Measurements from ENCODE around the gene OR5AR1.
"Not testable (repeated sequence)": the region's sequence is repeated elsewhere in the genome, so short reads cannot be mapped to it uniquely, and the experiment has no call there.

The OR5AR1 gene
- total RNA-seq: 0 to 0.09 (median 0) reads per million in 4 experiments

DNA sequence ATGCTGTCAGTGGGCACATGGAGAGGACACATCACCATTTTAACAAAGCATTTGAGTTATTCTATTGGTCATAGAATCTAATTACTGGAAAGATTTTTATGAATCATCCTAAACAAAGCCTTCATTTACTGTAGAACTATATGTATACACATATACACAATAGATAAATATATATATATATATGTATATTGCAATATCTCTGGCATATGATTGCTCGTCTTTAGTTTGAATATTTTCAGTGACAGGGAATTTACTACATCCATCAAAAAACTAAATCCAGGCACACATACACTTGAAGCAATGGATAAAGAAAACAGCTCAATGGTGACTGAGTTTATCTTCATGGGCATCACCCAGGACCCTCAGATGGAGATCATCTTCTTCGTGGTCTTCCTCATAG, at the start of gene OR5AR1:
Gene OR5AR1 (plus strand): TSS at position 301 of the 400 bp plus-strand sequence. CDS start 0 bp downstream, at position 301.
- DNase-seq: no peak

- no peak for DNase-seq
These were observed 38.8 kb upstream of the OR5AR1 start for GRCh38 chr11:56624661-56625110.

GRCh38 chr11:56625946-56626345, 37.5 kb upstream of the OR5AR1 start:
- DNase-seq: no peak

GRCh38 chr11:56632329-56632728, 31.2 kb upstream of the OR5AR1 start:
- no peak for DNase-seq

GRCh38 chr11:56636861-56637260, 26.6 kb upstream of the OR5AR1 start:
- DNase-seq: no peak

DNA sequence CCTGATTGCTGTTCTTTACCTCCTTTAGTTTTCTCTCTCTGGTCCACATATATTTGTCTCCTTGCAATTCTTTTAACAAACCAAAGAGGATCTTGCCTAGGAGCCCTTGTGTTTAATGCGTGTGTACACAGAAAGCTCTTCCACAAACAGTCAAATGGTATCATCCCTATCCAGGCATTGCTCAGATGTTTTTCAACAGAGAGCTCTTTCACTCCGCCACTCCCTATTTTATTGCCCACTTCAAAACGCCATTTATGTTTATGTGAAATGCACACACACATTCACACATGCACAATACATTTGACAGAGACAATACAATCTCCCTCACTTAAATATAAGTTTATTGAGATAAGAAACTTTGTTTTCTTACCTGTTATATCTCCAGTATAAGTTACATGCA, 26.0 kb upstream of the OR5AR1 start:
- no peak for DNase-seq

- DNase-seq: no peak
These were observed 21.1 kb upstream of the OR5AR1 start, which contains the start of gene OR5AP2 for GRCh38 chr11:56642339-56642738. OR5AP2 (minus strand) TSS chr11:56642439; CDS start chr11:56642439, 0 bp downstream.

- DNase-seq: no peak
These were observed 3.7 kb upstream of the OR5AR1 start for GRCh38 chr11:56659755-56660154.

- DNase-seq: no peak
These were observed 7.5 kb downstream of the OR5AR1 start for GRCh38 chr11:56670984-56671383.

- no peak for DNase-seq
These were observed 25.1 kb downstream of the OR5AR1 start for GRCh38 chr11:56688554-56689100.

- not testable (repeated sequence) for DNase-seq
These were observed 27.7 kb downstream of the OR5AR1 start for GRCh38 chr11:56691179-56691578.

- no peak for DNase-seq
These were observed 29.9 kb downstream of the OR5AR1 start for GRCh38 chr11:56693428-56693827.

DNA sequence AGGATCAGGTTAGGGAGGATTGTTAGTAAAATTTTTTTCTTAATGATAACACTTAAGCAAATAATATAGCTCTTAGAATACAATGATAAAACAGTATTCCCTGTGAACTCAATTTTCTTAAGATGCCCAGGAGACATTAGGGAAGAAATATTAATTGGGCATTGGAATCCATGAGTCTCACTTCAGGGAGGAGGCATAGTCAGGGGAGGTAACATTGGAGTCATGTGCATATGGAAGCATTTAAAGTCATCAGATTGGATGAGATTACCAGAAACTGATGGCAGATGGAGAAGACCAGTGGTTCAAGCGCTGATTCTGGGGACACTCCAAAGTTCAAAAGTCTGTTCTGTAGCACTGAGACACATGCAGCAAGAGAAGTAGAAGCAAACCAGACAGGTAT, 35.3 kb downstream of the OR5AR1 start, which contains the start of gene OR9G1:
Gene OR9G1 (plus strand): TSS at position 301 of the 400 bp plus-strand sequence. CDS start 1,293 bp downstream, outside the sequence.
- DNase-seq: no peak

DNA sequence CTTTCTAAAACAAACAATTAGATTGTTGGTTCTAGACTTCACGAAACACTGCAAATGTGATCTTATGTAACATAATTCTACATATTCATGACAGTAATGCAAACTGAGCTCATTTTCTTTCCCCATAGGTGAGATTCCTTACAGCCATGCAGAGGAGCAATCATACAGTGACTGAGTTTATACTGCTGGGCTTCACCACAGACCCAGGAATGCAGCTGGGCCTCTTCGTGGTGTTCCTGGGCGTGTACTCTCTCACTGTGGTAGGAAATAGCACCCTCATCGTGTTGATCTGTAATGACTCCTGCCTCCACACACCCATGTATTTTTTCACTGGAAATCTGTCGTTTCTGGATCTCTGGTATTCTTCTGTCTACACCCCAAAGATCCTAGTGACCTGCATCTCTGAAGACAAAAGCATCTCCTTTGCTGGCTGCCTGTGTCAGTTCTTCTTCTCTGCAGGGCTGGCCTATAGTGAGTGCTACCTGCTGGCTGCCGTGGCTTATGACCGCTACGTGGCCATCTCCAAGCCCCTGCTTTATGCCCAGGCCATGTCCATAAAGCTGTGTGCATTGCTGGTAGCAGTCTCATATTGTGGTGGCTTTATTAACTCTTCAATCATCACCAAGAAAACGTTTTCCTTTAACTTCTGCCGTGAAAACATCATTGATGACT, 36.9 kb downstream of the OR5AR1 start:
- no peak for DNase-seq

GRCh38 chr11:56700914-56701485, 37.5 kb downstream of the OR5AR1 start:
- DNase-seq: no peak

DNA sequence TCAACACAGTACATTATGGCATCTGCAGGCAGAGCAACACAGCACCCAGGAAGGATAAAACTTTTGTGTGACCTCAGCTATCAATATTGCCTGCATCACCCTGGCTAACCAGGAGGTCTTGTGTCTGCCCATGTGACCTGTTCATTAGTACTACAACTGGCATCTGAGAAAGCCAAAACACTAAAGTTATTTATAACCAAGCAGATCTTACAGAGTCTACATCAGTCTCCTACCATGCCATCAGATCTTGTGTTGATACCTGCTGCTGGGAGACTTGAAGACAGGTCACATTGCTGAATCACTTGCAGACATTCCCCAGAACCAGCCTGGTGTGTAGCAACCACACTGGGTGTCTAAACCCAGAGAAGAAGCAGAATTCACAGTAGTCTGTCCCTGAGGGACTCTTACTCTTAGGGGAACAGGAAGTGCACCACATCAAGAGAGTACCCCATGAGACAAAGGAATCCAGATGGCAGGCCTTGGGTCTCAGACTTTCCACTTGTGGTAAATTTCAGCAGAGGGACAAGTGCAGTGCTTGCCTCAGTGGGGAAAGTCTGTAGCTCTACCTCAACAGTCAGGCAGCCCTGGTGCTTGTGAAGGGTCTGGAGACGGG, 42.4 kb downstream of the OR5AR1 start:
- DNase-seq: no peak

- no peak for DNase-seq
These were observed 43.0 kb downstream of the OR5AR1 start for GRCh38 chr11:56706486-56706885.

GRCh38 chr11:56714206-56714605, 50.7 kb downstream of the OR5AR1 start:
- DNase-seq: no peak

All from effector CD8-positive, alpha-beta T cell (primary cell).